GM12874 (cell line): ENCODE results near the gene GKAP1.

Experiments
- CTCF ChIP-seq: IDR thresholded peaks from 2 replicates; pipeline ENCODE4 v1.5.1; 2011; ENCODE audit warnings: low read depth, mild to moderate bottlenecking, control low read depth, low read length, moderate library complexity; ENCODE audit not compliant: insufficient read depth

Gene GKAP1

DNA sequence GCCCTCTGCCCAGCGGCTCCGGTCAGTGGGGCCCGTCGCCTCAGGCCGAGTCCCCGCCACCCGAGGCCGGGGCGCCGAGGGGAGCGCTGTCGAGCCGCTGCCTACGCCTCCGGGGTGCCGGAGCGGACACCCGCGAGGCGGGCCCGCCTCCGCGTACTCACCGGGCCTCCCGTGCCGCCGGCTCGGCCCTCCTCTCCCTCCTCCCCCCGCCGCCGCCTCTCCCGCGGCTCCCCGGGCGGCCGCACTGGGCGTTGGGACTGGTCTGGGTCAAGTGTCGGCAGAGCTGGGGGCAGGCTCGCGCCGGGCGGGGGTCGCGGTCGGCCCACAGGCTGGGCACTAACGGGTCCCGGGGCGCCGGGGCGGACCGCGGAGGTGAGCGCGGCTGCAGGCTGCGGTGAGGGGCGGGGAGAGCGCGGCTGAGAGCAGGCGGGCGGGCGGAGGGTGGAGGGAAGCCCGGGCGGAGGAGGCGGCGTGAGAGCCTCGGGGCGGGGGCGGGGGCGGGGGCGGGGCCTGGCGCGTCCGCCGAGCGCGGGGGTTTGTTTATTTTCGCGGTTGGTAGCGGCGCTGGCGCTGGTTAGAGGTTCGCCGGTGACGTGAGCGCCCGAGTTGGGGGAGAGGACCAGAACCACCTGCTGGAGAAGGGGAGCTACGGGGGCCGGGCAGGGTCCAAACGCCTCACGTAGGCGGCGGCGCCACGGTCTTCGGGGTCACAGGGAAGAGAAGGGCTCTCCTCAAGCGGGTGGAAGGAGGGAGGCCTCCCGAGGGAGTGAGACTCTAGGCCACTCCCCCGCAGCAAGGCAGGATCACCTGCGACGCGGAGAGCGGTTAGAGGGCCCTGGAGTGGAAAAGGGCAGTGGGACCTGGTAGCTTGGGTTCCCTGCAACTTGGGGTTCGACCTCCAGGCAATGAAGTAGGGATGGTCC is at the start of gene GKAP1:
Gene GKAP1 (minus strand): TSS at position 414 of the 923 bp plus-strand sequence. CDS start 11,252 bp downstream, outside the sequence.
- peak; percentile 29 for TF ChIP-seq CTCF

DNA sequence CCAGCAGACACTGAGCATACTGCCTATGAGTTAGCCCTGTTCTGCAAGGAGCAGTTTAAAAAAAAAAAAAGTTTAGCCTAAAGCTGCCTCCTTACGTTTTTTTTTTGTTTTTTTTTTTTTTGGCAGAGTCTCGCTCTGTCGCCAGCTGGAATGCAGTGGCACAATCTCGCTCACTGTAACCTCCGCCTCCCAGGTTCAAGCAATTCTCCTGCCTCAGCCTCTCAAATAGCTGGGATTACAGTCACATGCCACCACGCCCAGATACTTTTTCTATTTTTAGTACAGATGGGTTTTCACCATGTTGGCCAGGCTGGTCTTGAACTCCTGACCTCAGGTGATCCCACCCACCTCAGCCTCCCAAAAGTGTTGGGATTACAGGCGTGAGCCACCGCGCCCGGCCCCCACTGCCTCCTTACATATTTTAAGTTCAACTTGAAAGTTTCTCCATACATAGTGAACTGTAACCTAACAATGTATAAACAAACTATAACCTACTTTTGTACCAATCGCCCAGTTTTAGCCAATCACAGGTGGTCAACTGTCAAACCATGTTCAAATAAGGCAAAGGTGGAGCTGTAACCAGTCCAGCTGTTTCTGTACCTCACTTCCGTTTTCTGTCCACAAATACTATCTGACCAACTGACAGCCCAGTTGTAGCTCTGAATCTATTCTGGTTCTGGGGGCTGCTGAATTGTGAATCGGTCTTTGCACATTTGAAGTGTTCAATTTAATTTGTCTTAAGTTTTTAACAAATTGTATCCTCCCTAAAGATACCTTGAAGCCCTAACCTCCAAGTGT is 17.1 kb downstream of the GKAP1 start:
- TF ChIP-seq CTCF = no peak

- no peak for TF ChIP-seq CTCF
Measured at GRCh38 chr9:83794051-83794450, 23.5 kb downstream of the GKAP1 start.

- TF ChIP-seq CTCF = no peak
Measured at GRCh38 chr9:83792746-83793145, 24.8 kb downstream of the GKAP1 start.

DNA sequence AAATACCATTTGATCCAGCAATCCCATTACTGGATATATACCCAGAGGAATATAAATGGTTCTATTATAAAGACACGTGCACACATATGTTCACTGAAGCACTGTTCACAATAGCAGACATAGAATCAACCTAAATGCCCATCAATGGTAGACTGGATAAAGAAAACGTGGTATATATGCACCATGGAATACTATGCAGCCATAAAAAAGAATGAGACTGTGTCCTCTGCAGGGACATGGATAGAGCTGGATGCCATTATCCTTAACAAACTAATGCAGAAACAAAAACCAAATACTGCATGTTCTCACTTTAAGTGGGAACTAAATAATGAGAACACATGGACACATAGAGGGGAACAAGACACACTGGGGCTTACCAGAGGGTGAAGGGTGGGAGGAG is 39.4 kb downstream of the GKAP1 start:
- TF ChIP-seq CTCF = no peak

DNA sequence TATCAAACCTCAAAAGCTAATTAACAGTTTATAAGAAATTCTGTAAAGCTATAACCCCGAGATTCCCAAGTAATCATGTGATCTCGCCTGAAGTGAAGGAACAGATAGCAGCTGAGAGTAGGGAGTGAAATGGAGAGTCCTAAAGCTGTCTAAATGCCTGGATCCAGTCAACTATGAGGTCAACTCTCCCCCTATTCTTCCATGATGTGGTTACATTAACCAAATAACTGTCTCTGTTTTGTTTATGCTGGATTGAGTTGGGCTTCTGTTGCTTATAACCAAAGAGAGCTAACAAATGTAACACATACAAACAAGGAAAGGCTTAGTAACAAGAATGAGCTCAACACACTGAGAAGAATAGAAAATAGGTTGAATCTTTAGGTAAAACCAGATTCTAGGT is 41.6 kb downstream of the GKAP1 start:
- no peak for TF ChIP-seq CTCF

DNA sequence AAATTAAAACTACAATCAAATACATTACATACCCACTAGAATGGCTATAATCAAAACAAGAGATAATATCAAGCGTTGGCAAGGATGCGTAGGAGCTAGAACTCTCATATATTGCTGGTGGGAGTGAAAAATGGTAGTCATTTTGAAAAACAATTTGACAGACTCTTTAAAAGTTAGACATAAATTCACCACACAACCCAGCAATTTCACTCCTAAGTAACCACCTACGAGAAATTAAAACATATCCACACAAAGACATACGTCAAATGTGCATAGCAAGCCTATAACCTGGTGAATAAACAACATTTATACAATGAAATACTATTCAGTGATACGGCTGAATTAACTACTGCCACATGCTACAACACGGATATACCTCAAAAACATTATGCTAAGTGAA is 44.7 kb downstream of the GKAP1 start:
- TF ChIP-seq CTCF = no peak
